Small intestine (tissue), 7 donors: ENCODE results near the gene HOTAIR. TPM values are rescaled to one million over a fixed set of nuclear protein-coding genes. Genes with fewer than 3 reads are reported as not detected.
A peak's percentile ranks its signal among the peaks of the same experiment; 100 is the strongest.

ENCODE experiments used
- DNase-seq, 2 donors: peaks; one replicate each; pipeline versions ENCODE4 v3.0.0 to v3.0.0-alpha.2; 2013
- FAIRE-seq: peaks from 2 replicates; lab custom pipeline; 2012; peaks lifted over from hg19 to GRCh38; lab: Jason Lieb, UNC
- H3K27ac ChIP-seq, 3 donors: one replicate each; pipeline ENCODE4 v1.5.1; 2013; ENCODE audit warnings: low read length in 2 of 3, mild to moderate bottlenecking in 2 of 3, control low read depth in 1 of 3, inconsistent platforms in 1 of 3, low read depth in 1 of 3, moderate library complexity in 1 of 3
- H3K27me3 ChIP-seq, 3 donors: one replicate each; pipeline ENCODE4 v1.6.1; 2013; ENCODE audit warnings: low read length in 3 of 3, inconsistent platforms in 1 of 3; ENCODE audit not compliant: control insufficient read depth in 3 of 3, insufficient read depth in 3 of 3
- H3K36me3 ChIP-seq, 3 donors: one replicate each; pipeline ENCODE4 v1.6.1; 2013; ENCODE audit warnings: low read length in 3 of 3, inconsistent platforms in 1 of 3, low read depth in 1 of 3, mild to moderate bottlenecking in 1 of 3, moderate library complexity in 1 of 3; ENCODE audit not compliant: control insufficient read depth in 3 of 3, insufficient read depth in 2 of 3
- H3K4me1 ChIP-seq, 3 donors: one replicate each; pipeline ENCODE4 v1.6.1; 2013; ENCODE audit warnings: low read length in 2 of 3, inconsistent platforms in 1 of 3, low read depth in 1 of 3, mild to moderate bottlenecking in 1 of 3, moderate library complexity in 1 of 3; ENCODE audit not compliant: control insufficient read depth in 3 of 3, insufficient read depth in 2 of 3
- H3K4me3 ChIP-seq, 3 donors: one replicate each; pipeline ENCODE4 v1.5.1; 2013; ENCODE audit warnings: low read length in 3 of 3, control low read depth in 1 of 3, inconsistent platforms in 1 of 3, low read depth in 1 of 3, mild to moderate bottlenecking in 1 of 3, moderate library complexity in 1 of 3
- H3K9me3 ChIP-seq, 2 donors: one replicate each; pipeline ENCODE4 v1.6.1; 2013; ENCODE audit warnings: low read depth in 1 of 2, low read length in 1 of 2; ENCODE audit not compliant: control insufficient read depth in 2 of 2, insufficient read depth in 1 of 2
- WGBS, 3 donors: extraction: QIAGEN DNeasy Blood & Tissue Kit; methylation state at CpG; one replicate each; pipeline ENCODE4 v1.1.7; 2013; 5-methylcytosine and 5-hydroxymethylcytosine counted together
- polyA plus RNA-seq, 4 donors: library from polyadenylated mRNA; stranded (reverse) in 3 of 4; unstranded in 1 of 4; fragments of 200-250 nt in 3 of 4; fragments of 120-200 nt in 1 of 4; gene quantifications; one replicate each; pipeline versions ENCODE4 v1.2.1 to v1.2.3, GENCODE V29; 2013
- donor health status: healthy with polysubstance abuse.
- donor health status: control.
- donor health status: control.
- donor health status: Bipolar disorder and iron deficiency.
- donor health status: healthy.

Gene HOTAIR
- polyA plus RNA-seq, 4 donors, result 0.24 TPM; not detected in 3

- Histone ChIP-seq H3K4me3 (no peak overlapping the region), H3K27me3 (peaks cover under 1 to 99% (median 75%) of the 10 kb centered on the region in 3 donors), H3K27ac (no peak overlapping the region), H3K4me1 (peaks cover 3 to 32% (median 5%) of the 10 kb centered on the region in 3 donors), H3K36me3 (no peaks in the 10 kb centered on the region), H3K9me3 (peaks cover 0 to 4% of the 10 kb centered on the region in 2 donors)
- WGBS, 3 donors, result 19 to 28% (median 26%) methylated on average over 21 of the region's 21 CpGs
- DNase-seq, result no peak
- no peak for FAIRE-seq
Measured at GRCh38 chr12:53986686-53987483, 12.1 kb upstream of the HOTAIR start.

GRCh38 chr12:53985994-53986685 is 11.4 kb upstream of the HOTAIR start:
- Histone ChIP-seq H3K36me3 (no peaks in the 10 kb centered on the region), H3K9me3 (peaks cover 0 to 4% of the 10 kb centered on the region in 2 donors), H3K4me1 (peaks cover 3 to 32% (median 5%) of the 10 kb centered on the region in 3 donors), H3K4me3 (peak overlapping the region in 2 of 3 donors; percentile 14 to 37), H3K27me3 (peaks cover 0 to 99% (median 73%) of the 10 kb centered on the region in 3 donors), H3K27ac (no peak overlapping the region)
- DNase-seq (peak in 1 of 2 donors; percentile 62), FAIRE-seq (no peak)
- WGBS, 3 donors, result 2 to 3% (median 3%) methylated on average over 48 to 50 of the region's 50 CpGs

- H3K4me1 ChIP-seq, result peaks cover 3 to 32% (median 5%) of the 10 kb centered on the region in 3 donors
- H3K36me3 ChIP-seq, result no peaks in the 10 kb centered on the region
- no peak for FAIRE-seq
- WGBS, 3 donors, result 8 to 19% (median 10%) methylated on average over 21 of the region's 21 CpGs
- peak overlapping the region in 2 of 3 donors; percentile 14 to 37 for H3K4me3 ChIP-seq
- peaks cover 0 to 4% of the 10 kb centered on the region in 2 donors for H3K9me3 ChIP-seq
- DNase-seq, result no peak
- H3K27me3 ChIP-seq, result peaks cover 0 to 99% (median 73%) of the 10 kb centered on the region in 3 donors
- H3K27ac ChIP-seq, result no peak overlapping the region
Measured at GRCh38 chr12:53985692-53985993, 10.9 kb upstream of the HOTAIR start.

DNA sequence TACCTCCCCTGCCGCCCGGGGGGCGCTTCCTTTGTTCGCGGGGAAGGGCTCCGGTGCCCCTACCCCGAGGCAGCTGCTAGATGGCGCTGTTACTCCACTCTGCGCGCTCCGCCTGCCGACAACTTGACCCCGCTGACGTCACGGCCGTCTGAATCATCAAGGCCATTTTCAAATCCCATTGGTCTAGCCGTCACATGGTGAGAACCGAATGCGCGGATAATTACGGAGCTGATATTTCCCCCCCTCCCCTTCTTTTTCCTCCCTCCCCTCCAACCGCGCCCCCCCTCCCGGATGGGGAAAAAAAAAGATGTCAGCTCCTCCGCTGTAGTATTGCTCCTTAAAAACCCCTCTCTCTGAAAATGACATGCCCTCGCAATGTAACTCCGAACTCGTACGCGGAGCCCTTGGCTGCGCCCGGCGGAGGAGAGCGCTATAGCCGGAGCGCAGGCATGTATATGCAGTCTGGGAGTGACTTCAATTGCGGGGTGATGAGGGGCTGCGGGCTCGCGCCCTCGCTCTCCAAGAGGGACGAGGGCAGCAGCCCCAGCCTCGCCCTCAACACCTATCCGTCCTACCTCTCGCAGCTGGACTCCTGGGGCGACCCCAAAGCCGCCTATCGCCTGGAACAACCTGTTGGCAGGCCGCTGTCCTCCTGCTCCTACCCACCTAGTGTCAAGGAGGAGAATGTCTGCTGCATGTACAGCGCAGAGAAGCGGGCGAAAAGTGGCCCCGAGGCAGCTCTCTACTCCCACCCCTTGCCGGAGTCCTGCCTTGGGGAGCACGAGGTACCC is 10.3 kb upstream of the HOTAIR start, which contains the start of gene HOXC10:
Gene HOXC10 (plus strand): TSS at position 246 of the 791 bp plus-strand sequence. CDS start 114 bp downstream, at position 360.
- peaks cover 0 to 4% of the 10 kb centered on the region in 2 donors for H3K9me3 ChIP-seq
- peak within 1 kb of the TSS in 2 of 3 donors; percentile 35 to 37 for H3K4me3 ChIP-seq
- peaks cover 3 to 33% (median 5%) of the 10 kb centered on the region in 3 donors for H3K4me1 ChIP-seq
- H3K27ac ChIP-seq, result no peak within 1 kb of the TSS
- WGBS, 3 donors, result 4 to 6% (median 5%) methylated on average over 53 to 55 of the region's 55 CpGs
- FAIRE-seq, result no peak
- H3K36me3 ChIP-seq, result no peaks in the 10 kb centered on the region
- peak; percentile 85 to 94 for DNase-seq
- H3K27me3 ChIP-seq, result peaks cover 0 to 97% (median 72%) of the 10 kb centered on the region in 3 donors

- DNase-seq (no peak), FAIRE-seq (no peak)
- no peak overlapping the region for H3K27ac ChIP-seq
- peaks cover 5 to 39% (median 6%) of the 10 kb centered on the region in 3 donors for H3K4me1 ChIP-seq
- H3K36me3 ChIP-seq, result no peaks in the 10 kb centered on the region
- H3K9me3 ChIP-seq, result peaks cover 0 to 4% of the 10 kb centered on the region in 2 donors
- WGBS, 3 donors, result 21 to 40% (median 29%) methylated on average over 29 to 30 of the region's 30 CpGs
- no peak overlapping the region for H3K4me3 ChIP-seq
- H3K27me3 ChIP-seq, result peaks cover 0 to 92% (median 75%) of the 10 kb centered on the region in 3 donors
Measured at GRCh38 chr12:53983950-53984572, 9.3 kb upstream of the HOTAIR start.

GRCh38 chr12:53983568-53983949 is 8.8 kb upstream of the HOTAIR start:
- Histone ChIP-seq H3K9me3 (peaks cover 0 to 4% of the 10 kb centered on the region in 2 donors), H3K4me3 (no peak overlapping the region), H3K27me3 (peaks cover 0 to 92% (median 72%) of the 10 kb centered on the region in 3 donors), H3K36me3 (no peaks in the 10 kb centered on the region), H3K27ac (no peak overlapping the region), H3K4me1 (peaks cover 5 to 35% (median 6%) of the 10 kb centered on the region in 3 donors)
- WGBS, 3 donors, result 20 to 42% (median 24%) methylated on average over 17 of the region's 17 CpGs
- DNase-seq (no peak), FAIRE-seq (no peak)

DNA sequence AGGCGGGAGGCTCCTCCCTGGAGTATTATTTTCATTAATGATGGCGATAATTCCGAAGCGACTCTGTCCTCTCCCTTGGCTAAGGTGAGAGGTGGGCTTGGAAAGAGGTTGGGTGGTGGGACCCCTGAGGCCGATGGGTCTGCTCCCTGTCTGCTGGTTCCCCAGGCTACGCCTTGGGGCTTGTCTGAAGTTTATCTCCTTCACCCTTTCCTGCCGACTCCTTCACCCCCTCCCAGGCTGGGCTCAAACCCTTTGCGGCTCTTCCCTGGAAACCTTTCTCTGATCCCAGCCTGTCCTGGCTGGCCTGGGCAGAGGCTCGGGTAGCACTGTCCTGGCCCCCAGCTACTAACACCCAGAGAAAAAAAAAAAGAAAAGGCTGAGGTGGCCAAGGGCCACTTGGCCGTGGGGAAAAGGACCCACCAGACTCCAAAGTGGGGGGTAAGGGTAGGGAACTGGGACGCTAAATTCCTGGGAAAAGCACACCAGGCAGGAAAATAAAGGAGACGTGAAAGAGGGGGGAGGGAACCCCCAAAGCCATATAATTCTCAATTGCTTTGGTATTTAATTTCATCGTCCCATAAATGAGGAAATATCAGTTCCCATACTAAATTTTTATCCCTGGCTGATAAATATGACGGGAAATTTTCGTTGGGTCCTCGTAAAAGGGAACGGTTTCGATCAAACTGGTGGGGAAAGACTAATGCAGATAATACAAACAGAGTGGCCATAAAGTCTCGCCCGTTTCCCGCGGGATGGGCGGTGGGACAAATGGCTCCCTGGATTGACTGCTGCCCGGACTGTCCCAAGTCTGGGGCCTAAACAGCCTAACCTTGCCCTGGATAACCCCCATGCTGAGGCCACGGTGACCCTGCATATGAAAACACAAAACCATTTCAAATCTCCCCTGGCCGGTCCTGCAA is 8.2 kb upstream of the HOTAIR start:
- Histone ChIP-seq H3K27me3 (peaks cover 0 to 91% (median 71%) of the 10 kb centered on the region in 3 donors), H3K4me1 (peaks cover 5 to 32% (median 6%) of the 10 kb centered on the region in 3 donors), H3K36me3 (no peaks in the 10 kb centered on the region), H3K9me3 (peaks cover 0 to 4% of the 10 kb centered on the region in 2 donors), H3K27ac (no peak overlapping the region), H3K4me3 (no peak overlapping the region)
- WGBS, 3 donors, result 18 to 34% (median 27%) methylated on average over 26 of the region's 26 CpGs
- FAIRE-seq, result no peak
- DNase-seq, result no peak
